ENCODE results near the gene ACYP1. TPM values are rescaled to one million over a fixed set of nuclear protein-coding genes. Genes with fewer than 3 reads are reported as not detected.

ACYP1 gene
- polyA plus RNA-seq, 3 donors = 2.8 to 11.8 (median 4.3) TPM

GRCh38 chr14:75107186-75107585 lies 43.4 kb upstream of the ACYP1 start:
- Histone ChIP-seq H3K4me3 (replicated peaks in 1 of 3; ENCODE audit: low read depth in 2 of 3, low read length in 3 of 3) (no peak overlapping the region), H3K27me3 (ENCODE audit: control insufficient read depth in 2 of 2, insufficient read depth in 2 of 2, low read length in 2 of 2) (no peaks in the 10 kb centered on the region), H3K36me3 (replicated peaks in 1 of 2; ENCODE audit: control insufficient read depth in 1 of 2, insufficient read depth in 2 of 2, low read length in 2 of 2) (peaks cover 86 to 100% of the 10 kb centered on the region in 2 donors), H3K79me2 (ENCODE audit: insufficient read depth, low read length) (no peaks in the 10 kb centered on the region), H2AFZ (ENCODE audit: insufficient read depth, low read depth, low read length, poor library complexity, severe bottlenecking) (no peak overlapping the region), H4K20me1 (ENCODE audit: insufficient read depth, low read length) (no peaks in the 10 kb centered on the region), H3K4me2 (replicated peaks; ENCODE audit: extremely low read depth, low read length, poor library complexity, severe bottlenecking) (no peak overlapping the region), H3K9me3 (replicated peaks in 1 of 2; ENCODE audit: control insufficient read depth in 1 of 2, insufficient read depth in 1 of 2, low read length in 2 of 2) (no peaks in the 10 kb centered on the region), H3K27ac (ENCODE audit: low read depth in 1 of 2, low read length in 2 of 2) (no peak overlapping the region), H3K4me1 (ENCODE audit: control insufficient read depth in 1 of 2, insufficient read depth in 2 of 2, low read length in 2 of 2) (no peaks in the 10 kb centered on the region), H3K9ac (ENCODE audit: insufficient read depth, low read length, poor library complexity, severe bottlenecking) (no peak overlapping the region)
- no peak for TF ChIP-seq CTCF (IDR thresholded peaks at IDR 0.05)
- Mint-ChIP-seq H3K27ac (no peak overlapping the region), H3K9me3 (no peaks in the 10 kb centered on the region), H3K27me3 (ENCODE audit: low read depth in 3 of 3) (no peaks in the 10 kb centered on the region), H3K4me1 (no peaks in the 10 kb centered on the region), H3K4me3 (no peak overlapping the region), H3K36me3 (peaks cover 82 to 96% of the 10 kb centered on the region in 2 donors)
- DNase-seq = no peak
- WGBS (ENCODE audit: insufficient coverage) = no CpG with 5 or more reads among the region's 3 CpGs
- intact Hi-C loops (cut with micrococcal nuclease) = no loop called here

- Mint-ChIP-seq H3K4me3 (no peak overlapping the region), H3K27ac (no peak overlapping the region), H3K9me3 (no peaks in the 10 kb centered on the region), H3K27me3 (ENCODE audit: low read depth in 3 of 3) (no peaks in the 10 kb centered on the region), H3K4me1 (no peaks in the 10 kb centered on the region), H3K36me3 (peaks cover 86 to 97% of the 10 kb centered on the region in 2 donors)
- Histone ChIP-seq H3K9ac (ENCODE audit: insufficient read depth, low read length, poor library complexity, severe bottlenecking) (no peak overlapping the region), H3K4me1 (ENCODE audit: control insufficient read depth in 1 of 2, insufficient read depth in 2 of 2, low read length in 2 of 2) (no peaks in the 10 kb centered on the region), H2AFZ (ENCODE audit: insufficient read depth, low read depth, low read length, poor library complexity, severe bottlenecking) (no peak overlapping the region), H3K36me3 (replicated peaks in 1 of 2; ENCODE audit: control insufficient read depth in 1 of 2, insufficient read depth in 2 of 2, low read length in 2 of 2) (peaks cover 88 to 100% of the 10 kb centered on the region in 2 donors), H4K20me1 (ENCODE audit: insufficient read depth, low read length) (no peaks in the 10 kb centered on the region), H3K79me2 (ENCODE audit: insufficient read depth, low read length) (no peaks in the 10 kb centered on the region), H3K9me3 (replicated peaks in 1 of 2; ENCODE audit: control insufficient read depth in 1 of 2, insufficient read depth in 1 of 2, low read length in 2 of 2) (no peaks in the 10 kb centered on the region), H3K27ac (ENCODE audit: low read depth in 1 of 2, low read length in 2 of 2) (no peak overlapping the region), H3K4me3 (replicated peaks in 1 of 3; ENCODE audit: low read depth in 2 of 3, low read length in 3 of 3) (no peak overlapping the region), H3K4me2 (replicated peaks; ENCODE audit: extremely low read depth, low read length, poor library complexity, severe bottlenecking) (no peak overlapping the region), H3K27me3 (ENCODE audit: control insufficient read depth in 2 of 2, insufficient read depth in 2 of 2, low read length in 2 of 2) (no peaks in the 10 kb centered on the region)
- WGBS (ENCODE audit: insufficient coverage) = 100% methylated on average over 2 of the region's 4 CpGs
- TF ChIP-seq CTCF (IDR thresholded peaks at IDR 0.05) = no peak
- intact Hi-C loops (cut with micrococcal nuclease) = no loop called here
- no peak for DNase-seq
These were observed 37.7 kb upstream of the ACYP1 start for GRCh38 chr14:75101491-75101890.
